Spinal cord (tissue), 10 donors: ENCODE results near the gene PARD3B. TPM values are rescaled to one million over a fixed set of nuclear protein-coding genes. Genes with fewer than 3 reads are reported as not detected.

ENCODE experiments used
- DNase-seq, 6 donors: peaks; one replicate each; pipeline versions ENCODE4 v3.0.0 to v3.0.0-alpha.2; 2013 to 2015; ENCODE audit warnings: low spot score in 6 of 6, low read depth in 4 of 6
- H3K27ac ChIP-seq: one replicate; pipeline ENCODE4 v1.5.1; 2013; ENCODE audit warnings: low read depth, low read length, control low read depth
- H3K27me3 ChIP-seq: one replicate; pipeline ENCODE4 v1.6.1; 2013; ENCODE audit warnings: low read length; ENCODE audit not compliant: control insufficient read depth, insufficient read depth
- H3K36me3 ChIP-seq: one replicate; pipeline ENCODE4 v1.6.1; 2013; ENCODE audit warnings: low read length; ENCODE audit not compliant: control insufficient read depth, insufficient read depth
- H3K4me1 ChIP-seq: one replicate; pipeline ENCODE4 v1.6.1; 2013; ENCODE audit warnings: low read length; ENCODE audit not compliant: control insufficient read depth, insufficient read depth
- H3K4me3 ChIP-seq: one replicate; pipeline ENCODE4 v1.5.1; 2013; ENCODE audit warnings: low read depth, low read length, control low read depth
- H3K9me3 ChIP-seq: one replicate; pipeline ENCODE4 v1.6.1; 2013; ENCODE audit warnings: low read length; ENCODE audit not compliant: control insufficient read depth, insufficient read depth
- WGBS: methylation state at CpG from one replicate; pipeline ENCODE4 v1.1.5; 2013; ENCODE audit warnings: missing lambda C conversion rate; ENCODE audit not compliant: insufficient coverage; 5-methylcytosine and 5-hydroxymethylcytosine counted together
- polyA plus RNA-seq, 2 donors: library from polyadenylated mRNA; unstranded; fragments of 120-200 nt; gene quantifications; one replicate each; pipeline ENCODE4 v1.2.1, GENCODE V29; 2013; ENCODE audit not compliant: insufficient read length in 2 of 2
- total RNA-seq, 2 donors: library from RNA; depleted of rRNA in 1 of 2; stranded (reverse); fragments of 120-200 nt in 1 of 2; fragments of >200 nt in 1 of 2; gene quantifications; one replicate each; pipeline versions ENCODE4 v1.2.3 to v1.2.4, GENCODE V29; 2013 to 2014
- donor health status: healthy.

Gene PARD3B
- total and polyA plus RNA-seq, 4 donors: 10.8 to 34.6 (median 22.1) TPM

DNA sequence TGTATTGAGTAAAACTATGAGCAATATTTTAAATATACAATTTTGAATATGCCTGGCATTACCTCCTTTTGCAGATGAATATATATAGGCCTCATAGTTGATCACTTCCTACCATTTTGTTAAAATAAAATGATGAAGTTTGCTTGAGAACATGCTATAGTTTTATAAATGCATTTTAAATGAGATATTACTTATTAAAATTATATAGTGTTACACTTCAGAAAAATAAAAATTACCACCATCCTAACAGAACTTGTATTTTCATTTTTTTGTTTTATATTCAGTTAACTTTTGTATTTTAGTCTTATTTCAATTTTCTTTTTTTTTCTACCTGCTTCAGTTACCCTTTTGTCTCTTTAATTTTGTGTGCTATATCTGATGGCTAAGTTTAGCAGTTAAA, 426.9 kb downstream of the PARD3B start:
- DNase-seq: no peak
- no peaks in the 10 kb centered on the region for H3K36me3 ChIP-seq
- no peaks in the 10 kb centered on the region for H3K27me3 ChIP-seq
- H3K4me1 ChIP-seq: peaks cover 3% of the 10 kb centered on the region
- no peak overlapping the region for H3K4me3 ChIP-seq
- no peaks in the 10 kb centered on the region for H3K9me3 ChIP-seq
- H3K27ac ChIP-seq: peak overlapping the region; percentile 42

DNA sequence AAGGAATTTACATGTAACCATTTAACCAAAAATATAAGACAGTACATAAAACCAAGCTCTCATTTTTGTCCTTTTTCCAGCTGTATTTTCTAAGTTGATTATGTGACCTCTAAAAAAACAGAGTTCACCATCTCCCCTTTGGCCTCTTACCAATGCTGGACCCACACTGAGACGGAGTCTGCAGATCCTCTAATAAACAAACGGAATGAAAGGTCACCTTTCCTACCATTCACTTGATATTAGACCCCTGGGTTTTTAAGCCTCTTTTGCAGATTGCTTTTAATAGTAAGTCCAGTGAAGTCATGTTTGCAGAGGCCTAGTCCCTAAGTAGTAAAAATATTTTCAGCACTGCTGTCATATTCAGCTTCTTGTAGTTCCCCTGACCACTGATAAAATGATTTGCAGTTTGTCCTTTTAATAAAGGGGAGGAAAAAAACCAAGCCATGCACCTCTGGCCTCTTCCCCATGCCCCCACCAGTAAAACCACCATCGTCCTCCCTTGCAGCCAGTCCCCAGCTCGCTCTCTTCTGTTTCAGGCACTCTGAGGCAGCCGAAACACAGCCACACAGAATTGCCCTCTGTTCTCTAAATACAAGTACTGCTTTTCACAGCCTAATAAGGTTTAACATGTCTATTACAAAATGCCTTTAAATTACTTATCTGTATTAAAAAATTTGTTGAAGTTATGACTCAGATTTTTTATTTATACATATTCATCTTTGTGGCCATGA, 427.5 kb downstream of the PARD3B start:
- Histone ChIP-seq H3K36me3 (no peaks in the 10 kb centered on the region), H3K9me3 (no peaks in the 10 kb centered on the region), H3K27me3 (no peaks in the 10 kb centered on the region), H3K4me3 (no peak overlapping the region), H3K27ac (peak overlapping the region; percentile 35), H3K4me1 (peaks cover 3% of the 10 kb centered on the region)
- WGBS: 53% methylated on average over 2 of the region's 5 CpGs
- peak in 2 of 6 donors; percentile 26 to 46 for DNase-seq

- H3K9me3 ChIP-seq: no peaks in the 10 kb centered on the region
- no peaks in the 10 kb centered on the region for H3K27me3 ChIP-seq
- WGBS: no CpG with 5 or more reads among the region's 2 CpGs
- no peak overlapping the region for H3K27ac ChIP-seq
- no peak for DNase-seq
- peaks cover 3% of the 10 kb centered on the region for H3K4me1 ChIP-seq
- no peaks in the 10 kb centered on the region for H3K36me3 ChIP-seq
- H3K4me3 ChIP-seq: no peak overlapping the region
These were observed 428.3 kb downstream of the PARD3B start for GRCh38 chr2:204973616-204974015.

DNA sequence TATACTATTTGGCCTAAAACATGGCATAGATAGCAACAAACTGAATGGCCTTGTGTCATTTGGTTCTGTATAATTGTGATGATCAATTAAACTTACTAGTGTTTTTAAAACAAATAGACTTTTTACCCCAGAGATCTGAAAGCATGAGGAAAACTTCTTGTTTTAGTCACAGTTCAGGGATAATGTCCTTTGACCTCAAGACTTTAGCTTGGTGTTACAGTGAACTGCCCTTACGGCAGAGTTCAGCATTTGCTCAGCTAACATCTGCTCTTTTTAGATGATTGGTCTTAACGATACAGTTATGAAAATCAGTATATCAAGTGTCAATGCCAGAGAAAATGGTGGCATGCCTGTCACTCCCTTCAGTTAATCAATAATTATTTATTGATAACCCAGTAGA, 429.2 kb downstream of the PARD3B start:
- H3K27me3 ChIP-seq: no peaks in the 10 kb centered on the region
- no peak overlapping the region for H3K27ac ChIP-seq
- no peak for DNase-seq
- no CpG with 5 or more reads among the region's 2 CpGs for WGBS
- H3K4me3 ChIP-seq: no peak overlapping the region
- peaks cover 3% of the 10 kb centered on the region for H3K4me1 ChIP-seq
- H3K36me3 ChIP-seq: no peaks in the 10 kb centered on the region
- H3K9me3 ChIP-seq: no peaks in the 10 kb centered on the region

DNA sequence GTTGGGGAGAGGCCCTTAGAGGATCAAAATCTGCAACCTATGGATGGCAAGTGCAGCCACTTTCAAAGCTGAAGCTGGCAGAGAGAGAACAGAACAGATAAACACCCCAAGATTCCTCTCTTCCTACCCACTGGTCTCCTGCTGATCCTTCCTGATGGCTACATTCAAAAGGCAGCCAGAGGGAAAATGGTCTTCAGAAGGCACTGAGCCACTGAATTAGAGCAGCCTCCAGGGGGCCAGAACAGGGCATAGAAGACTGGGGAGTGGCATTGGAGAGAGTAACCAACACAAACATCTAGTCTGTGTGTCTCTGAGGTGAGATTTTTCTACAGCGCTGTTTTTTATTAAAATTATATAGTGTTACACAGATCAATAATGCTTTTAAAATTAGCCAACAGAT, 432.6 kb downstream of the PARD3B start:
- Histone ChIP-seq H3K27me3 (no peaks in the 10 kb centered on the region), H3K27ac (no peak overlapping the region), H3K4me1 (peaks cover 2% of the 10 kb centered on the region), H3K9me3 (no peaks in the 10 kb centered on the region), H3K36me3 (no peaks in the 10 kb centered on the region), H3K4me3 (no peak overlapping the region)
- peak in 1 of 6 donors; percentile 16 for DNase-seq
- WGBS: no CpG with 5 or more reads among the region's 1 CpG

GRCh38 chr2:204982303-204982702, 437.0 kb downstream of the PARD3B start:
- DNase-seq: no peak
- no peaks in the 10 kb centered on the region for H3K27me3 ChIP-seq
- no peaks in the 10 kb centered on the region for H3K4me1 ChIP-seq
- H3K4me3 ChIP-seq: no peak overlapping the region
- no peaks in the 10 kb centered on the region for H3K36me3 ChIP-seq
- no peaks in the 10 kb centered on the region for H3K9me3 ChIP-seq
- WGBS: 45% methylated on average over 1 of the region's 2 CpGs
- H3K27ac ChIP-seq: no peak overlapping the region

DNA sequence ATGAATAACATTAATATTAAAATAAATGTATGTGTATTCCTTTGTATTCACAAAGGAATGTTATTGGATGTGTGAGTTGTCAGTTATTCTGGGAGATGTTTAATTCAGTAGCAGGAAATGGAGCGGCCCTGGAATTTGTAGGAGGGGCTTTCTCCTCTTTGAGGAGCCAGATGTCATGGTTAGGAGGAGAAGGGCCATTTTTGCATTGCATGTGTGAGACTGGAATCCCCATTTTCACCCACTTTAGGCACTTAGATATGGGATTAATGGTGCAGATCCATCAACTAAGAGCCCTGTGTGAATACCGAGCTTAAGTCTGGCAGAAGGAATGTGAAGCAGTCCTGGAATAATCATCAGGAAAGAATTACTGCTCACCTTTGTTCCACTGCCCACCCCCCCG, 439.2 kb downstream of the PARD3B start:
- DNase-seq: no peak
- Histone ChIP-seq H3K4me3 (no peak overlapping the region), H3K27ac (no peak overlapping the region), H3K27me3 (no peaks in the 10 kb centered on the region), H3K4me1 (no peaks in the 10 kb centered on the region), H3K36me3 (no peaks in the 10 kb centered on the region), H3K9me3 (no peaks in the 10 kb centered on the region)
- WGBS: 67% methylated on average over 1 of the region's 3 CpGs

DNA sequence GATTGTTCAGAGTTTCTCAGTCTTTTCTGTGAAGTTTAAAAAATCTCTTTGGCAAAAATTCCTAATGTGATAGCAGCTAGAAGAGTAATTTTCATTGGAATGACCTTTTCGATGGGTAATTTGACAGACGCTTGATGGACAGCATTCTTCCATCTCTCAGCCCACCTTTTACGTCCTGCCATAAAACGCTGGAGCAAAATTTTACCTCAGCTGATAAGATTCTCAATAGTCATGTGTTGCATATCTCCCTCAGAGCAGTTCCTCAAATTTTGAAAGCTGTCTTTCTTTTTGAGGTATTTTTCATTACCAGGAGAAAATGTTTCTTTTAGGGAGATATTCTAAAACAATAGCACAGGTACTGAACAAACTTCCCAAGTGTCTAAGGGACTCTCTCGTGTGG, 441.4 kb downstream of the PARD3B start:
- no peaks in the 10 kb centered on the region for H3K36me3 ChIP-seq
- no peak overlapping the region for H3K27ac ChIP-seq
- H3K4me1 ChIP-seq: no peaks in the 10 kb centered on the region
- 96% methylated on average over 4 of the region's 5 CpGs for WGBS
- H3K27me3 ChIP-seq: no peaks in the 10 kb centered on the region
- H3K9me3 ChIP-seq: no peaks in the 10 kb centered on the region
- DNase-seq: no peak
- H3K4me3 ChIP-seq: no peak overlapping the region

DNA sequence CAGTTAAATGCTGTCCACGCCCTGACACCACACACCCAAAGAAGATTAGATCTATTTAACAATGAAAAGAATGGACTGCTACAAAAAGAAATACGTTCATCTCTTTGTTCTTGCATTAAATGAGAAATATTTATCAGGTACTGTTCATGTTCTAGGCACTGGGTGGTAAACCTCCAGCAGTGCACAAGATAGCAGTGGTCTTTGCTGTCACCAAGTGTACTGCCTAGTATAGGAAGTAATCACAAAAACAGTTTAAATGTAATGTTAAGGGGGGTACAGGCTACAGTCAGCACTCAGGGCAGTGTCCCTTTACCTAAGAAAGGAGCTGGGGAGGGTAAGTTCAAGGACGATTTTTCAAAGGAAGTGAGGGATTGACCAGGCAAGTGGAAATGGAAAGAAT, 443.6 kb downstream of the PARD3B start:
- DNase-seq: no peak
- Histone ChIP-seq H3K4me3 (no peak overlapping the region), H3K4me1 (no peaks in the 10 kb centered on the region), H3K27me3 (no peaks in the 10 kb centered on the region), H3K9me3 (no peaks in the 10 kb centered on the region), H3K27ac (no peak overlapping the region), H3K36me3 (no peaks in the 10 kb centered on the region)
- WGBS: 58% methylated on average over 1 of the region's 3 CpGs

GRCh38 chr2:204989877-204990276, 444.6 kb downstream of the PARD3B start:
- Histone ChIP-seq H3K4me1 (no peaks in the 10 kb centered on the region), H3K36me3 (no peaks in the 10 kb centered on the region), H3K27me3 (no peaks in the 10 kb centered on the region), H3K27ac (no peak overlapping the region), H3K4me3 (no peak overlapping the region), H3K9me3 (no peaks in the 10 kb centered on the region)
- no CpG with 5 or more reads among the region's 1 CpG for WGBS
- DNase-seq: no peak
